ENCODE results near the gene MYH2.

- TF ChIP-seq CTCF (IDR thresholded peaks at IDR 0.05; ENCODE audit: low read depth, low read length) (no peak), EZH2phosphoT487 (IDR thresholded peaks at IDR 0.05; ENCODE audit: low read depth) (no peak)
Measured at GRCh38 chr17:10516065-10516464, 33.4 kb downstream of the MYH2 start.
